ENCODE data around the gene KCNQ2.

Gene KCNQ2

GRCh38 chr20:63469713-63470101, 2.7 kb downstream of the KCNQ2 start:
- no peak for DNase-seq

- DNase-seq, result no peak
Measured at GRCh38 chr20:63469019-63469712, 3.3 kb downstream of the KCNQ2 start.

GRCh38 chr20:63468421-63468820, 4.0 kb downstream of the KCNQ2 start:
- no peak for DNase-seq

- DNase-seq, result no peak
Measured at GRCh38 chr20:63467294-63468083, 5.0 kb downstream of the KCNQ2 start.

- DNase-seq, result no peak
Measured at GRCh38 chr20:63466861-63467260, 5.6 kb downstream of the KCNQ2 start.

GRCh38 chr20:63466250-63466825, 6.1 kb downstream of the KCNQ2 start:
- no peak for DNase-seq

- no peak for DNase-seq
Measured at GRCh38 chr20:63465380-63466249, 6.8 kb downstream of the KCNQ2 start.

- DNase-seq, result no peak
Measured at GRCh38 chr20:63464289-63464635, 8.2 kb downstream of the KCNQ2 start.

- no peak for DNase-seq
Measured at GRCh38 chr20:63463400-63464288, 8.8 kb downstream of the KCNQ2 start.

- no peak for DNase-seq
Measured at GRCh38 chr20:63462244-63462643, 10.2 kb downstream of the KCNQ2 start.

GRCh38 chr20:63461104-63461763, 11.2 kb downstream of the KCNQ2 start:
- no peak for DNase-seq

- no peak for DNase-seq
Measured at GRCh38 chr20:63459070-63459380, 13.4 kb downstream of the KCNQ2 start.

GRCh38 chr20:63458170-63459069, 14.0 kb downstream of the KCNQ2 start:
- no peak for DNase-seq

GRCh38 chr20:63457737-63458136, 14.7 kb downstream of the KCNQ2 start:
- DNase-seq, result no peak

- no peak for DNase-seq
Measured at GRCh38 chr20:63456429-63457284, 15.8 kb downstream of the KCNQ2 start.

GRCh38 chr20:63455568-63455859, 16.9 kb downstream of the KCNQ2 start:
- no peak for DNase-seq

- no peak for DNase-seq
Measured at GRCh38 chr20:63454731-63455567, 17.5 kb downstream of the KCNQ2 start.

- no peak for DNase-seq
Measured at GRCh38 chr20:63452821-63453523, 19.5 kb downstream of the KCNQ2 start.

All from SIG-M5 (cell line).